K562 (cell line): ENCODE measurements around the gene ASF1B. TPM values are rescaled to one million over a fixed set of nuclear protein-coding genes. Genes with fewer than 3 reads are reported as not detected.

ENCODE experiments used
- BHLHE40 ChIP-seq: IDR thresholded peaks from 2 replicates; pipeline ENCODE4 v1.6.1; 2011; ENCODE audit warnings: low read length, improper control_type of control experiment
- EGR1 ChIP-seq: fragments of 450-650 bp; conservative IDR thresholded peaks from 2 replicates; pipeline ENCODE4 v1.6.1; 2017; ENCODE audit warnings: mild to moderate bottlenecking
- MAZ ChIP-seq, 2 experiments: fragments of 450-650 bp in 1 of 2; sonication (generic) in 1 of 2; formaldehyde crosslinking; IDR thresholded peaks in 1 of 2; conservative IDR thresholded peaks in 1 of 2; 2 replicates each; pipeline versions ENCODE4 v1.4.0 to v1.5.0; 2020; ENCODE audit warnings: mild to moderate bottlenecking in 1 of 2, missing genetic modification reagents in 1 of 2
- OTX1 ChIP-seq: fragments of 450-650 bp; formaldehyde crosslinking; IDR thresholded peaks from 2 replicates; pipeline ENCODE4 v1.4.0; 2022; ENCODE audit warnings: mild to moderate bottlenecking
- SIRT6 ChIP-seq: IDR thresholded peaks from one replicate; pipeline ENCODE4 v1.6.1; 2012; ENCODE audit warnings: low read depth, mild to moderate bottlenecking, control low read depth, inconsistent platforms, low read length, moderate library complexity
- SRSF3 ChIP-seq: fragments of 200-400 bp; formaldehyde crosslinking; IDR thresholded peaks from 2 replicates; pipeline ENCODE4 v1.6.1; 2016; ENCODE audit warnings: mild to moderate bottlenecking, low read length, moderate library complexity; ENCODE audit not compliant: insufficient read depth
- ZFP36 ChIP-seq: fragments of 150-350 bp; IDR thresholded peaks from 2 replicates; pipeline ENCODE4 v1.6.1; 2018; ENCODE audit warnings: low read length, low read depth; ENCODE audit not compliant: partially characterized antibody
- ZNF561 ChIP-seq: fragments of 450-650 bp; formaldehyde crosslinking; conservative IDR thresholded peaks from 2 replicates; pipeline ENCODE4 v1.4.0; 2020; ENCODE audit warnings: mild to moderate bottlenecking, moderate library complexity
- polyA plus RNA-seq, 8 experiments: library from polyadenylated mRNA; depleted of rRNA in 4 of 8; stranded (reverse) in 5 of 8; unstranded in 3 of 8; fragments of >200 nt; fragmentation: Nextera tagmentation in 2 of 8; fragmentation: Illumina TruSeq in 1 of 8; extraction: Ambion mirVana in 2 of 8; extraction: Trizol in 1 of 8; gene quantifications; 2 replicates each; pipeline versions ENCODE4 v1.2.1 to v1.2.3, GENCODE V29; 2011 to 2014; ENCODE audit warnings: inconsistent platforms in 1 of 8, missing spikeins in 1 of 8
- total RNA-seq, 7 experiments: library from RNA; depleted of rRNA in 6 of 7; stranded (reverse); fragments of >200 nt in 6 of 7; fragmentation: Illumina TruSeq in 2 of 7; extraction: Trizol in 2 of 7; gene quantifications; 2 replicates each; pipeline versions ENCODE4 v1.2.1 to v1.2.3, GENCODE V29; 2011 to 2021; ENCODE audit warnings: low replicate concordance in 1 of 7
- TF ChIP-seq, protein P1 (sequence below): sonication (generic); formaldehyde crosslinking; IDR thresholded peaks from 2 replicates; pipeline ENCODE4 v1.8.0; 2022; ENCODE audit warnings: mild to moderate bottlenecking, missing genetic modification reagents
- TF ChIP-seq, protein P2 (sequence below): fragments of 450-650 bp; IDR thresholded peaks from 2 replicates; pipeline ENCODE4 v1.6.1; 2016; ENCODE audit warnings: mild to moderate bottlenecking, moderate library complexity

ASF1B gene
- total and polyA plus RNA-seq, 9 of the 15 experiments (the other 6 are each of a cell fraction or from before 2014, with no cell fraction given), result 6.0 to 69.4 (median 53.3) TPM

DNA sequence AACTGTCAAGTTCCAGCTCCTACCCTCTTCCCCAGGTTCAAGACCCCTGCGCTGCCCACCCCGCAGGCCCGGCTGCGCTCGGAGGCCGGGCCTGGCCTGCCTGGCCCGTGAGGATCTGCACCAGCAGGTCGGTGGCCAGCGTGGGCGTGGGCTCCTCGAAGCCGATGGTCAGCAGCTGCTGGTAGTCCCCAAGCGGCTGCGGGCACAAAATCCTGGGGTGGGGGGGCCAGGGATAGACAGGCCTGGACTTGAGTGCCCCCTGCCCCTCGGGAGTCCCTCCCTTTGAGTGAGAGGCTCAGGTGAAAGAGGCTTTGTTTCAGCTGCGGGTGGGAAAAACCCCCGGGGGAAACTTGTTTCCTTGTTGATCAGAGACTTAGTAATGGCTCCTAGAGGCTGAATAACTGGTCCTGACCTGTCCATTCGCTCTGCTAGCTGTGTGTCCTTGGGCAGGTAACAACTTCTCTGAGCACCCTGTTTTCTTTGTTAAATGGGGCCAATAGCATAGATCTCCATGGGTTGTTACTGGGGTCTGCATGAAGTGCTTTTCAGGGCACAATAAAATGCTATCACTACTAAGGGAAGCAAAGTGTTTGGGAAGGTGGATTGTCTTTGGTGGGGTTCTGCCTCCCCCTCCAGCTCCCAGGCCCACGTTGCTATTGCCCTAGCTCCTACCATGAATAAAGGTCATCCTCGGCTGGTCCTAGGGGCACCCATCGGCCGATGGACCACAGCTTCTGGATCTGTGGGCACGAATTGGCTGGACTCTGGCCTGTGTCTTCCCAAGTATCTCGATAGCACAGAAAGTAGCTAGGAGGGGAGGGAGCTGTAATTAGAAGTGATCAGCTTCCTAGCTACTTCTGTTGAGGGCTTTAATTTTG lies 54.4 kb downstream of the ASF1B start (continued):
- TF ChIP-seq, protein P1, sequence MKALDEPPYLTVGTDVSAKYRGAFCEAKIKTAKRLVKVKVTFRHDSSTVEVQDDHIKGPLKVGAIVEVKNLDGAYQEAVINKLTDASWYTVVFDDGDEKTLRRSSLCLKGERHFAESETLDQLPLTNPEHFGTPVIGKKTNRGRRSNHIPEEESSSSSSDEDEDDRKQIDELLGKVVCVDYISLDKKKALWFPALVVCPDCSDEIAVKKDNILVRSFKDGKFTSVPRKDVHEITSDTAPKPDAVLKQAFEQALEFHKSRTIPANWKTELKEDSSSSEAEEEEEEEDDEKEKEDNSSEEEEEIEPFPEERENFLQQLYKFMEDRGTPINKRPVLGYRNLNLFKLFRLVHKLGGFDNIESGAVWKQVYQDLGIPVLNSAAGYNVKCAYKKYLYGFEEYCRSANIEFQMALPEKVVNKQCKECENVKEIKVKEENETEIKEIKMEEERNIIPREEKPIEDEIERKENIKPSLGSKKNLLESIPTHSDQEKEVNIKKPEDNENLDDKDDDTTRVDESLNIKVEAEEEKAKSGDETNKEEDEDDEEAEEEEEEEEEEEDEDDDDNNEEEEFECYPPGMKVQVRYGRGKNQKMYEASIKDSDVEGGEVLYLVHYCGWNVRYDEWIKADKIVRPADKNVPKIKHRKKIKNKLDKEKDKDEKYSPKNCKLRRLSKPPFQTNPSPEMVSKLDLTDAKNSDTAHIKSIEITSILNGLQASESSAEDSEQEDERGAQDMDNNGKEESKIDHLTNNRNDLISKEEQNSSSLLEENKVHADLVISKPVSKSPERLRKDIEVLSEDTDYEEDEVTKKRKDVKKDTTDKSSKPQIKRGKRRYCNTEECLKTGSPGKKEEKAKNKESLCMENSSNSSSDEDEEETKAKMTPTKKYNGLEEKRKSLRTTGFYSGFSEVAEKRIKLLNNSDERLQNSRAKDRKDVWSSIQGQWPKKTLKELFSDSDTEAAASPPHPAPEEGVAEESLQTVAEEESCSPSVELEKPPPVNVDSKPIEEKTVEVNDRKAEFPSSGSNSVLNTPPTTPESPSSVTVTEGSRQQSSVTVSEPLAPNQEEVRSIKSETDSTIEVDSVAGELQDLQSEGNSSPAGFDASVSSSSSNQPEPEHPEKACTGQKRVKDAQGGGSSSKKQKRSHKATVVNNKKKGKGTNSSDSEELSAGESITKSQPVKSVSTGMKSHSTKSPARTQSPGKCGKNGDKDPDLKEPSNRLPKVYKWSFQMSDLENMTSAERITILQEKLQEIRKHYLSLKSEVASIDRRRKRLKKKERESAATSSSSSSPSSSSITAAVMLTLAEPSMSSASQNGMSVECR (CRISPR knock-in tag), result peak; percentile 31; the same call in 1 of the 2 replicates
- TF ChIP-seq OTX1 (CRISPR knock-in tag) (peak; percentile 22; the same call in 1 of the 2 replicates), EGR1 (peak; percentile 72), MAZ (CRISPR knock-in tag; conservative IDR thresholded peaks at IDR 0.05 in 1 of 2, IDR thresholded peaks at IDR 0.05 in 1 of 2) (peak in 1 of 2 experiments; percentile 58; a peak in 1 of 4 replicates), ZNF561 (CRISPR knock-in tag) (no peak), ZFP36 (peak; percentile 86), SRSF3 (no peak), SIRT6 (no peak), BHLHE40 (peak; percentile 21; the same call in 1 of the 2 replicates)
- TF ChIP-seq, protein P2, sequence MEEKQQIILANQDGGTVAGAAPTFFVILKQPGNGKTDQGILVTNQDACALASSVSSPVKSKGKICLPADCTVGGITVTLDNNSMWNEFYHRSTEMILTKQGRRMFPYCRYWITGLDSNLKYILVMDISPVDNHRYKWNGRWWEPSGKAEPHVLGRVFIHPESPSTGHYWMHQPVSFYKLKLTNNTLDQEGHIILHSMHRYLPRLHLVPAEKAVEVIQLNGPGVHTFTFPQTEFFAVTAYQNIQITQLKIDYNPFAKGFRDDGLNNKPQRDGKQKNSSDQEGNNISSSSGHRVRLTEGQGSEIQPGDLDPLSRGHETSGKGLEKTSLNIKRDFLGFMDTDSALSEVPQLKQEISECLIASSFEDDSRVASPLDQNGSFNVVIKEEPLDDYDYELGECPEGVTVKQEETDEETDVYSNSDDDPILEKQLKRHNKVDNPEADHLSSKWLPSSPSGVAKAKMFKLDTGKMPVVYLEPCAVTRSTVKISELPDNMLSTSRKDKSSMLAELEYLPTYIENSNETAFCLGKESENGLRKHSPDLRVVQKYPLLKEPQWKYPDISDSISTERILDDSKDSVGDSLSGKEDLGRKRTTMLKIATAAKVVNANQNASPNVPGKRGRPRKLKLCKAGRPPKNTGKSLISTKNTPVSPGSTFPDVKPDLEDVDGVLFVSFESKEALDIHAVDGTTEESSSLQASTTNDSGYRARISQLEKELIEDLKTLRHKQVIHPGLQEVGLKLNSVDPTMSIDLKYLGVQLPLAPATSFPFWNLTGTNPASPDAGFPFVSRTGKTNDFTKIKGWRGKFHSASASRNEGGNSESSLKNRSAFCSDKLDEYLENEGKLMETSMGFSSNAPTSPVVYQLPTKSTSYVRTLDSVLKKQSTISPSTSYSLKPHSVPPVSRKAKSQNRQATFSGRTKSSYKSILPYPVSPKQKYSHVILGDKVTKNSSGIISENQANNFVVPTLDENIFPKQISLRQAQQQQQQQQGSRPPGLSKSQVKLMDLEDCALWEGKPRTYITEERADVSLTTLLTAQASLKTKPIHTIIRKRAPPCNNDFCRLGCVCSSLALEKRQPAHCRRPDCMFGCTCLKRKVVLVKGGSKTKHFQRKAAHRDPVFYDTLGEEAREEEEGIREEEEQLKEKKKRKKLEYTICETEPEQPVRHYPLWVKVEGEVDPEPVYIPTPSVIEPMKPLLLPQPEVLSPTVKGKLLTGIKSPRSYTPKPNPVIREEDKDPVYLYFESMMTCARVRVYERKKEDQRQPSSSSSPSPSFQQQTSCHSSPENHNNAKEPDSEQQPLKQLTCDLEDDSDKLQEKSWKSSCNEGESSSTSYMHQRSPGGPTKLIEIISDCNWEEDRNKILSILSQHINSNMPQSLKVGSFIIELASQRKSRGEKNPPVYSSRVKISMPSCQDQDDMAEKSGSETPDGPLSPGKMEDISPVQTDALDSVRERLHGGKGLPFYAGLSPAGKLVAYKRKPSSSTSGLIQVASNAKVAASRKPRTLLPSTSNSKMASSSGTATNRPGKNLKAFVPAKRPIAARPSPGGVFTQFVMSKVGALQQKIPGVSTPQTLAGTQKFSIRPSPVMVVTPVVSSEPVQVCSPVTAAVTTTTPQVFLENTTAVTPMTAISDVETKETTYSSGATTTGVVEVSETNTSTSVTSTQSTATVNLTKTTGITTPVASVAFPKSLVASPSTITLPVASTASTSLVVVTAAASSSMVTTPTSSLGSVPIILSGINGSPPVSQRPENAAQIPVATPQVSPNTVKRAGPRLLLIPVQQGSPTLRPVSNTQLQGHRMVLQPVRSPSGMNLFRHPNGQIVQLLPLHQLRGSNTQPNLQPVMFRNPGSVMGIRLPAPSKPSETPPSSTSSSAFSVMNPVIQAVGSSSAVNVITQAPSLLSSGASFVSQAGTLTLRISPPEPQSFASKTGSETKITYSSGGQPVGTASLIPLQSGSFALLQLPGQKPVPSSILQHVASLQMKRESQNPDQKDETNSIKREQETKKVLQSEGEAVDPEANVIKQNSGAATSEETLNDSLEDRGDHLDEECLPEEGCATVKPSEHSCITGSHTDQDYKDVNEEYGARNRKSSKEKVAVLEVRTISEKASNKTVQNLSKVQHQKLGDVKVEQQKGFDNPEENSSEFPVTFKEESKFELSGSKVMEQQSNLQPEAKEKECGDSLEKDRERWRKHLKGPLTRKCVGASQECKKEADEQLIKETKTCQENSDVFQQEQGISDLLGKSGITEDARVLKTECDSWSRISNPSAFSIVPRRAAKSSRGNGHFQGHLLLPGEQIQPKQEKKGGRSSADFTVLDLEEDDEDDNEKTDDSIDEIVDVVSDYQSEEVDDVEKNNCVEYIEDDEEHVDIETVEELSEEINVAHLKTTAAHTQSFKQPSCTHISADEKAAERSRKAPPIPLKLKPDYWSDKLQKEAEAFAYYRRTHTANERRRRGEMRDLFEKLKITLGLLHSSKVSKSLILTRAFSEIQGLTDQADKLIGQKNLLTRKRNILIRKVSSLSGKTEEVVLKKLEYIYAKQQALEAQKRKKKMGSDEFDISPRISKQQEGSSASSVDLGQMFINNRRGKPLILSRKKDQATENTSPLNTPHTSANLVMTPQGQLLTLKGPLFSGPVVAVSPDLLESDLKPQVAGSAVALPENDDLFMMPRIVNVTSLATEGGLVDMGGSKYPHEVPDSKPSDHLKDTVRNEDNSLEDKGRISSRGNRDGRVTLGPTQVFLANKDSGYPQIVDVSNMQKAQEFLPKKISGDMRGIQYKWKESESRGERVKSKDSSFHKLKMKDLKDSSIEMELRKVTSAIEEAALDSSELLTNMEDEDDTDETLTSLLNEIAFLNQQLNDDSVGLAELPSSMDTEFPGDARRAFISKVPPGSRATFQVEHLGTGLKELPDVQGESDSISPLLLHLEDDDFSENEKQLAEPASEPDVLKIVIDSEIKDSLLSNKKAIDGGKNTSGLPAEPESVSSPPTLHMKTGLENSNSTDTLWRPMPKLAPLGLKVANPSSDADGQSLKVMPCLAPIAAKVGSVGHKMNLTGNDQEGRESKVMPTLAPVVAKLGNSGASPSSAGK, result peak; percentile 24; the same call in 1 of the 2 replicates
